HCT116 (cell line): ENCODE data around the gene SLC52A3. TPM values are rescaled to one million over a fixed set of nuclear protein-coding genes. Genes with fewer than 3 reads are reported as not detected.

ENCODE experiments used
- ATAC-seq: fragments of 200-7000 bp; cut with Tn5 transposase; 2 replicates; pipeline ENCODE4 v1.9.1; 2020; ENCODE audit warnings: mild to moderate bottlenecking, moderate library complexity
- BruUV-seq: library from RNA; stranded (reverse); fragments of 400-500 nt; replicated peaks from 2 replicates; lab custom pipeline; 2021; lab: Mats Ljungman, UMichigan
- CTCF ChIA-PET: fragments of 300-600 bp; sonication (Branson Sonifier 250); formaldehyde crosslinking; loops from one replicate; lab custom pipeline; 2021; ENCODE audit warnings: antibody characterized with exemption; lab: Charles Lee
- POLR2A ChIA-PET: fragments of 300-600, 350-600 bp; sonication (Branson Sonifier 250); formaldehyde crosslinking; loops from one replicate; lab custom pipeline; 2021; ENCODE audit warnings: antibody characterized with exemption; lab: Charles Lee
- RAD21 ChIA-PET, 2 experiments: fragments of 300-600 bp; sonication (Branson Sonifier 250); formaldehyde crosslinking; loops; one replicate each; lab custom pipeline; 2023; ENCODE audit warnings: low total read pairs in 2 of 2; ENCODE audit not compliant: uncharacterized antibody in 2 of 2, unreplicated experiment in 2 of 2, low non-redundant PET in 1 of 2; lab: Charles Lee
- DNase-seq: peaks from one replicate; pipeline ENCODE4 v3.0.0-alpha.2; 2010; ENCODE audit warnings: low read depth, low spot score
- H2AFZ ChIP-seq: fragments of 200-600 bp; shearing (Covaris generic), sonication (generic); 2 replicates; pipeline ENCODE4 v1.6.1; 2017; ENCODE audit warnings: low read depth, mixed run types, mixed read lengths, antibody characterized with exemption, low read length; ENCODE audit not compliant: poor library complexity, severe bottlenecking
- H3K27ac ChIP-seq: 2 replicates; pipeline ENCODE4 v1.5.1; 2012; ENCODE audit warnings: low read depth, low read length
- H3K27me3 ChIP-seq: fragments of 200-600 bp; sonication (generic); 2 replicates; pipeline ENCODE4 v1.6.1; 2016; ENCODE audit warnings: mixed run types, low read length, mixed read lengths; ENCODE audit not compliant: insufficient read depth
- H3K36me3 ChIP-seq, 2 experiments: fragments of 200-500 bp in 1 of 2; fragments of 200-600 bp in 1 of 2; sonication (Bioruptor generic) in 1 of 2; sonication (generic) in 1 of 2; 2 replicates each; pipeline versions ENCODE4 v1.5.1 to v1.6.1; 2014 to 2016; ENCODE audit warnings: low read length in 2 of 2, inconsistent platforms in 1 of 2, mixed read lengths in 1 of 2, mixed run types in 1 of 2; ENCODE audit not compliant: insufficient read depth in 2 of 2, control insufficient read depth in 1 of 2
- H3K4me1 ChIP-seq, 2 experiments: fragments of 200-600 bp in 1 of 2; sonication (generic) in 1 of 2; 2 replicates each; pipeline versions ENCODE4 v1.5.1 to v1.6.1; 2012 to 2017; ENCODE audit warnings: low read length in 2 of 2, inconsistent platforms in 1 of 2, mild to moderate bottlenecking in 1 of 2, mixed read lengths in 1 of 2, mixed run types in 1 of 2, moderate library complexity in 1 of 2; ENCODE audit not compliant: insufficient read depth in 2 of 2, control insufficient read depth in 1 of 2
- H3K4me2 ChIP-seq: fragments of 200-600 bp; sonication (generic); 2 replicates; pipeline ENCODE4 v1.6.1; 2017; ENCODE audit warnings: mixed run types, low read length, mixed read lengths
- H3K4me3 ChIP-seq, 2 experiments: fragments of 200-600 bp in 1 of 2; sonication (generic) in 1 of 2; replicated peaks in 1 of 2; 2 replicates each; pipeline ENCODE4 v1.5.1; 2011 to 2016; ENCODE audit warnings: low read length in 2 of 2, control low read depth in 1 of 2, low read depth in 1 of 2, mild to moderate bottlenecking in 1 of 2, mixed read lengths in 1 of 2, mixed run types in 1 of 2
- H3K79me2 ChIP-seq: fragments of 200-600 bp; sonication (generic); 2 replicates; pipeline ENCODE4 v1.6.1; 2017; ENCODE audit warnings: mild to moderate bottlenecking, mixed run types, low read length, moderate library complexity, mixed read lengths; ENCODE audit not compliant: insufficient read depth
- H3K9ac ChIP-seq: fragments of 200-600 bp; sonication (generic); 2 replicates; pipeline ENCODE4 v1.6.1; 2016; ENCODE audit warnings: low read length, mixed read lengths
- H3K9me2 ChIP-seq: fragments of 200-600 bp; sonication (generic), shearing (Covaris generic); 2 replicates; pipeline ENCODE4 v1.6.1; 2017; ENCODE audit warnings: mixed run types, mild to moderate bottlenecking, moderate library complexity; ENCODE audit not compliant: insufficient read depth
- H3K9me3 ChIP-seq, 2 experiments: fragments of 200-500 bp in 1 of 2; fragments of 200-600 bp in 1 of 2; sonication (Bioruptor generic) in 1 of 2; sonication (generic) in 1 of 2; 2 replicates each; pipeline ENCODE4 v1.6.1; 2014 to 2017; ENCODE audit warnings: low read length in 2 of 2, mixed read lengths in 2 of 2, inconsistent platforms in 1 of 2, low read depth in 1 of 2, mild to moderate bottlenecking in 1 of 2, mixed run types in 1 of 2, moderate library complexity in 1 of 2; ENCODE audit not compliant: control insufficient read depth in 1 of 2, insufficient read depth in 1 of 2
- H4K20me1 ChIP-seq: fragments of 200-600 bp; sonication (generic), shearing (Covaris generic); 2 replicates; pipeline ENCODE4 v1.6.1; 2017; ENCODE audit warnings: mixed run types, mild to moderate bottlenecking, moderate library complexity; ENCODE audit not compliant: insufficient read depth
- EGR1 ChIP-seq: IDR thresholded peaks from 2 replicates; pipeline ENCODE4 v1.6.1; 2012; ENCODE audit warnings: low read depth
- MAX ChIP-seq: IDR thresholded peaks from 2 replicates; pipeline ENCODE4 v1.6.1; 2012
- POLR2A ChIP-seq: IDR thresholded peaks from 2 replicates; pipeline ENCODE4 v1.7.0; 2011; ENCODE audit warnings: borderline replicate concordance; ENCODE audit not compliant: insufficient read depth, insufficient read length; ENCODE audit errors: extremely low read depth
- REST ChIP-seq: IDR thresholded peaks from 2 replicates; pipeline ENCODE4 v1.6.1; 2012; ENCODE audit warnings: low read depth
- ZNF274 ChIP-seq: fragments of 200-500 bp; sonication (Bioruptor generic); IDR thresholded peaks from 2 replicates; pipeline ENCODE4 v1.6.1; 2014; ENCODE audit warnings: mild to moderate bottlenecking, low read depth, low read length, inconsistent platforms
- intact Hi-C: fragments of 100-400 bp; cut with micrococcal nuclease; formaldehyde crosslinking; loops from 2 replicates; pipeline ENCODE4 v1.10.0; 2022
- total RNA-seq: library from RNA; stranded (reverse); gene quantifications from one replicate; pipeline ENCODE4 v1.2.1, GENCODE V29; 2021; ENCODE audit not compliant: unreplicated experiment
- TF ChIP-seq, protein P1 (sequence below): IDR thresholded peaks from 2 replicates; pipeline ENCODE4 v1.6.1; 2011; ENCODE audit warnings: mild to moderate bottlenecking, low read length, moderate library complexity; ENCODE audit not compliant: insufficient replicate concordance; ENCODE audit errors: extremely low read depth

Gene SLC52A3
- total RNA-seq, 1 experiment from 2014 or later: 10.2 TPM

GRCh38 chr20:710780-711450 lies 57.4 kb downstream of the SLC52A3 start:
- Histone ChIP-seq H3K27ac (no peak overlapping the region), H3K27me3 (no peaks in the 10 kb centered on the region), H3K36me3 (no peaks in the 10 kb centered on the region), H3K9me3 (no peaks in the 10 kb centered on the region), H3K4me2 (no peak overlapping the region), H2AFZ (no peak overlapping the region), H3K79me2 (no peaks in the 10 kb centered on the region), H3K9me2 (no peaks in the 10 kb centered on the region), H3K4me1 (no peaks in the 10 kb centered on the region), H3K9ac (no peak overlapping the region), H3K4me3 (no peak overlapping the region), H4K20me1 (no peaks in the 10 kb centered on the region)
- ChIA-PET POLR2A (no interaction called here), RAD21 (no interaction called here), CTCF (no interaction called here)
- intact Hi-C loops: no loop called here
- BruUV-seq: no TSS peak
- TF ChIP-seq MAX (no peak), POLR2A (no peak), REST (no peak), EGR1 (no peak), ZNF274 (no peak)
- TF ChIP-seq, protein P1, sequence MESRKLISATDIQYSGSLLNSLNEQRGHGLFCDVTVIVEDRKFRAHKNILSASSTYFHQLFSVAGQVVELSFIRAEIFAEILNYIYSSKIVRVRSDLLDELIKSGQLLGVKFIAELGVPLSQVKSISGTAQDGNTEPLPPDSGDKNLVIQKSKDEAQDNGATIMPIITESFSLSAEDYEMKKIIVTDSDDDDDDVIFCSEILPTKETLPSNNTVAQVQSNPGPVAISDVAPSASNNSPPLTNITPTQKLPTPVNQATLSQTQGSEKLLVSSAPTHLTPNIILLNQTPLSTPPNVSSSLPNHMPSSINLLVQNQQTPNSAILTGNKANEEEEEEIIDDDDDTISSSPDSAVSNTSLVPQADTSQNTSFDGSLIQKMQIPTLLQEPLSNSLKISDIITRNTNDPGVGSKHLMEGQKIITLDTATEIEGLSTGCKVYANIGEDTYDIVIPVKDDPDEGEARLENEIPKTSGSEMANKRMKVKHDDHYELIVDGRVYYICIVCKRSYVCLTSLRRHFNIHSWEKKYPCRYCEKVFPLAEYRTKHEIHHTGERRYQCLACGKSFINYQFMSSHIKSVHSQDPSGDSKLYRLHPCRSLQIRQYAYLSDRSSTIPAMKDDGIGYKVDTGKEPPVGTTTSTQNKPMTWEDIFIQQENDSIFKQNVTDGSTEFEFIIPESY: no peak
- DNase-seq (no peak), ATAC-seq (no peak)

Other genes starting within 250 kb of the SLC52A3 start
- gene CSNK2A1, start 224.7 kb downstream of the SLC52A3 start, total RNA-seq: 284 TPM
- not detected for gene TCF15, start 158.2 kb downstream of the SLC52A3 start, total RNA-seq
- 80.8 TPM for gene SRXN1, start 115.3 kb downstream of the SLC52A3 start, total RNA-seq
- gene SCRT2, start 92.7 kb downstream of the SLC52A3 start, total RNA-seq: not detected
- 26.4 TPM for gene FAM110A, start 65.2 kb upstream of the SLC52A3 start, total RNA-seq
- not detected for gene ANGPT4, start 147.8 kb upstream of the SLC52A3 start, total RNA-seq
- gene RSPO4, start 233.8 kb upstream of the SLC52A3 start, total RNA-seq: 0.84 TPM